ENCODE measurements around the gene SLC35G6.

The SLC35G6 gene

GRCh38 chr17:7499161-7499560, 17.9 kb downstream of the SLC35G6 start:
- no peak overlapping the region for H3K4me3 ChIP-seq (ENCODE audit: low read depth, low read length)

GRCh38 chr17:7501729-7502128, 20.5 kb downstream of the SLC35G6 start:
- H3K4me3 ChIP-seq (ENCODE audit: low read depth, low read length): no peak overlapping the region

DNA sequence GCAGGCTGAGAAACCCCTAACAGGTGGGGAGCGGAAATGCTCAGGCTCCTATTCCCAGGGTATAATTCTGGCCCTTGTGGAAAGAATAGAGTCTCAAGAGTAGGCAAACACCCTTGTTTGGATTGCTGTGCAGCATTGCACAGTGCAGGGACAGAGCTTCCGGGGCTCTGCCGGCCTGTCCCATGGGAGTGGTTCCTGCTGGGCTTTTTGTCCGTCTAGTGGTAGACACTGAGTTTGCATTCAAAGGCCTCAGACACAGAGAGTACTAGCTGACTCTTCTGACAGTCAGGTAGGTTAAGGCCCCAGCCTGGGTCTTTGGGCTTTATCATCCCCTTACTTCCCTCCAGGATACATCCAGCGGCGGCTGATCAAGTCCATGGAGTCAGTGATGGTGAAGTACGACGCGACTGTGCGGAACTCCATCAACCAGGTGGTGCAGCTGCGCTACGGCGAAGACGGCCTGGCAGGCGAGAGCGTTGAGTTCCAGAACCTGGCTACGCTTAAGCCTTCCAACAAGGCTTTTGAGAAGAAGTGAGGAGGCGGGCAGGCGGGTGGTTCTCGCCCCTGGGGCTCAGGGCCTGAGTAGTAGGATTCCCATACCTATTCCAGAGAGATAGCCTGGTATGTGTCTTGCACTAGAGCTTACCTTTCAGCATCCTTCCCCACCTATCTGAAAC, 21.1 kb downstream of the SLC35G6 start:
- no peak overlapping the region for H3K4me3 ChIP-seq (ENCODE audit: low read depth, low read length)

- no peak overlapping the region for H3K4me3 ChIP-seq (ENCODE audit: low read depth, low read length)
These were observed 21.7 kb downstream of the SLC35G6 start for GRCh38 chr17:7502987-7503386.

DNA sequence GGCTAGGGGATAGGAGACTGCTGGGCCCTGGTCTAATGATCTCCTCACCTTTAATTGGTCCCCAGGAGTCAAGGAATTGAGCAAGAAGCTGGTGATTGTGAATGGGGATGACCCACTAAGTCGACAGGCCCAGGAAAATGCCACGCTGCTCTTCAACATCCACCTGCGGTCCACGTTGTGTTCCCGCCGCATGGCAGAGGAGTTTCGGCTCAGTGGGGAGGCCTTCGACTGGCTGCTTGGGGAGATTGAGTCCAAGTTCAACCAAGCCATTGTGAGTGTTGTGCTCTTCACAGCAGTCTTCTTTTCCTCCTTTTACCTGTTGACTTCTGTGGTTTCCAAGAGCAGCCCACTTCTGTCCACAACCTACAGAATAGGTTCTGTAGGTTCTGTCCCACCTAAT, 22.3 kb downstream of the SLC35G6 start:
- no peak overlapping the region for H3K4me3 ChIP-seq (ENCODE audit: low read depth, low read length)

GRCh38 chr17:7508145-7508544, 26.9 kb downstream of the SLC35G6 start:
- H3K4me3 ChIP-seq (ENCODE audit: low read depth, low read length): no peak overlapping the region

DNA sequence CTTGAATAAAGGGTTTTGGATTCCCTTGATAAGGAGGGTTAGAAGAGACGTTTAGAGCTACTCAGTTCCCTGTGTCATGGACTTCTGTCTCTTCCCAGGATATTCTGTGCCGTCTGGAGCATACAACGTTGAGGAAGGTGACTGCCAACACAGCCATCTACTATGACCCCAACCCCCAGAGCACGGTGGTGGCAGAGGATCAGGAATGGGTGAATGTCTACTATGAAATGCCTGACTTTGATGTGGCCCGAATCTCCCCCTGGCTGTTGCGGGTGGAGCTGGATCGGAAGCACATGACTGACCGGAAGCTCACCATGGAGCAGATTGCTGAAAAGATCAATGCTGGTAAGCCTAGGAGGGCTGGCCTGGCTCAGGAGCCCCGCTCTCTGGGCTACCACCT, 27.6 kb downstream of the SLC35G6 start:
- no peak overlapping the region for H3K4me3 ChIP-seq (ENCODE audit: low read depth, low read length)

GRCh38 chr17:7509937-7510336, 28.7 kb downstream of the SLC35G6 start:
- H3K4me3 ChIP-seq (ENCODE audit: low read depth, low read length): no peak overlapping the region

GRCh38 chr17:7511108-7511507, 29.9 kb downstream of the SLC35G6 start:
- H3K4me3 ChIP-seq (ENCODE audit: low read depth, low read length): no peak overlapping the region

- no peak overlapping the region for H3K4me3 ChIP-seq (ENCODE audit: low read depth, low read length)
These were observed 30.9 kb downstream of the SLC35G6 start for GRCh38 chr17:7512105-7512504.

DNA sequence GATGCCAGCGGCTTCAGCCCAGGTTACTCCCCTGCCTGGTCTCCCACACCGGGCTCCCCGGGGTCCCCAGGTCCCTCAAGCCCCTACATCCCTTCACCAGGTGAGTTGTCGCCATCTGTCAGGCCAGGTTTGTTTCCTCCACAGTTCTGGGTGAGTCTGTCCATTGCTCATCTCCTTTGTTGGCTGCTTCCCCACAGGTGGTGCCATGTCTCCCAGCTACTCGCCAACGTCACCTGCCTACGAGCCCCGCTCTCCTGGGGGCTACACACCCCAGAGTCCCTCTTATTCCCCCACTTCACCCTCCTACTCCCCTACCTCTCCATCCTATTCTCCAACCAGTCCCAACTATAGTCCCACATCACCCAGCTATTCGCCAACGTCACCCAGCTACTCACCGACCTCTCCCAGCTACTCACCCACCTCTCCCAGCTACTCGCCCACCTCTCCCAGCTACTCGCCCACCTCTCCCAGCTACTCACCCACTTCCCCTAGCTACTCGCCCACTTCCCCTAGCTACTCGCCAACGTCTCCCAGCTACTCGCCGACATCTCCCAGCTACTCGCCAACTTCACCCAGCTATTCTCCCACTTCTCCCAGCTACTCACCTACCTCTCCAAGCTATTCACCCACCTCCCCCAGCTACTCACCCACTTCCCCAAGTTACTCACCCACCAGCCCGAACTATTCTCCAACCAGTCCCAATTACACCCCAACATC, 31.7 kb downstream of the SLC35G6 start:
- H3K4me3 ChIP-seq (ENCODE audit: low read depth, low read length): no peak overlapping the region

DNA sequence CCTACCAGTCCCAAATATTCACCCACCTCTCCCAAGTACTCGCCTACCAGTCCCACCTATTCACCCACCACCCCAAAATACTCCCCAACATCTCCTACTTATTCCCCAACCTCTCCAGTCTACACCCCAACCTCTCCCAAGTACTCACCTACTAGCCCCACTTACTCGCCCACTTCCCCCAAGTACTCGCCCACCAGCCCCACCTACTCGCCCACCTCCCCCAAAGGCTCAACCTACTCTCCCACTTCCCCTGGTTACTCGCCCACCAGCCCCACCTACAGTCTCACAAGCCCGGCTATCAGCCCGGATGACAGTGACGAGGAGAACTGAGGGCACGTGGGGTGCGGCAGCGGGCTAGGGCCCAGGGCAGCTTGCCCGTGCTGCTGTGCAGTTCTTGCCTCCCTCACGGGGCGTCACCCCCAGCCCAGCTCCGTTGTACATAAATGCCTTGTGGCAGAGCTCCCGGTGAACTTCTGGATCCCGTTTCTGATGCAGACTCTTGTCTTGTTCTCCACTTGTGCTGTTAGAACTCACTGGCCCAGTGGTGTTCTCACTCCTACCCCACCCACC, 32.7 kb downstream of the SLC35G6 start:
- no peak overlapping the region for H3K4me3 ChIP-seq (ENCODE audit: low read depth, low read length)

- H3K4me3 ChIP-seq (ENCODE audit: low read depth, low read length): no peak overlapping the region
These were observed 34.8 kb downstream of the SLC35G6 start for GRCh38 chr17:7515911-7516610.

- H3K4me3 ChIP-seq (ENCODE audit: low read depth, low read length): no peak overlapping the region
These were observed 41.8 kb downstream of the SLC35G6 start for GRCh38 chr17:7523033-7523432.

- no peak overlapping the region for H3K4me3 ChIP-seq (ENCODE audit: low read depth, low read length)
These were observed 47.6 kb downstream of the SLC35G6 start for GRCh38 chr17:7528842-7529241.

- H3K4me3 ChIP-seq (ENCODE audit: low read depth, low read length): no peak overlapping the region
These were observed 49.0 kb downstream of the SLC35G6 start for GRCh38 chr17:7530023-7530900.
